Measurements from ENCODE around the gene RAD51B.
A peak's percentile ranks its signal among the peaks of the same experiment; 100 is the strongest.

The RAD51B gene

DNA sequence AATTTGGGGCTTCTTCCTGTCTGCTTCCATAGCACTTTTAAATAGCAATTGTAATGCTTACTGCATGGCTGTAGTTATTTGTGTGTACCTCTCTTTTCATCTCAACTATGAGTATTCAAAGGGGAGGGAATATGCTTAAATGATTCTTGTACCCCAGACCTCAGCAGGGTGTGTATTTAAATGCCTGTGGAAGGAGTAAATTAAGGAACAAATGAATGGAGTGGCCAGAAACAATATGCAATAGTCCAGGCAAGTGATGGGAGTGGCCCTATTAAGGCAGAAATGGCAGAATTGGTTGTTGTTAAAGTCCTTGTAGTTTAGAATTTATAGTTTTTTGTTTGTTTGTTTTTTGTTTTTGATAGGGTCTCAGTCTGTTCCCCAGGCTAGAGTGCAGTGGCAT, 1.5 kb downstream of the RAD51B start:
- H3K27ac ChIP-seq: peak overlapping the region in 2 of 21 experiments; percentile 4 to 85
- H3K4me3 ChIP-seq: no peak overlapping the region

DNA sequence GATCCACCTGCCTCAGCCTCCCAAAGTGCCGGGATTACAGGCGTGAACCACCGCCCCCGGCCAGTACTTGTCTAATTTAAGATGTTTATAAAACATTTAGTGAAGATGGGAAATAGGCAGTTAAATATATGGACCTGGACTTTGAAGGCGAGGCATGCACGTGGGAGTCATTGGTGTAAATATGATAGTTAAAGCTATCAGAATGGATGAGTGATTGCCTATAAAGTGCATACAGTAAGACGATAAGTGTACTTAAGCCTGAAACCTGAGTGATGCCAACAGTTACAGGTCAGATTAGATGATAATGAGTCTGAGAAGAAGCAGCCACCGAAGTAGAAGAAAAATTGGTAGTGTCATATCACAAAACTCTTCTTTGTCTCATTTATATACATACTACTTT, 11.5 kb downstream of the RAD51B start:
- no peak overlapping the region for H3K4me3 ChIP-seq
- H3K27ac ChIP-seq: no peak overlapping the region

DNA sequence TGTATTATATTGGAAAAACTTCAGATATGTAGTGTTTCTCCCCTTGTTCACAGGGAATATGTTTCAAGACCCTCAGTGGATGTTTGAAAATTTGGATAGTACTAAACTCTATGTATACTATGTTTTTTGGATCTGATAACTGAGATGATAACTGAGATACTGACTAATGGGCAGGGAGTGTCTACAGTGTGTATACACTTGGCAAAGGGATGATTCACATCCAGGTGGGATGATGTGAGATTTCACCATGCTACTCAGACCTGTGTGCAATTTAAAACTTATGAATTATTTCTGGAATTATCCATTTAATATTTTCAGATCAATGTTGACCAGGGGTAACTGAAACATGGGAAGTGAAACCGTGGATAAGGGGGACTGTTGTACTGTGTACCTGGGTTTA, 13.8 kb downstream of the RAD51B start:
- no peak overlapping the region for H3K4me3 ChIP-seq
- no peak overlapping the region for H3K27ac ChIP-seq

DNA sequence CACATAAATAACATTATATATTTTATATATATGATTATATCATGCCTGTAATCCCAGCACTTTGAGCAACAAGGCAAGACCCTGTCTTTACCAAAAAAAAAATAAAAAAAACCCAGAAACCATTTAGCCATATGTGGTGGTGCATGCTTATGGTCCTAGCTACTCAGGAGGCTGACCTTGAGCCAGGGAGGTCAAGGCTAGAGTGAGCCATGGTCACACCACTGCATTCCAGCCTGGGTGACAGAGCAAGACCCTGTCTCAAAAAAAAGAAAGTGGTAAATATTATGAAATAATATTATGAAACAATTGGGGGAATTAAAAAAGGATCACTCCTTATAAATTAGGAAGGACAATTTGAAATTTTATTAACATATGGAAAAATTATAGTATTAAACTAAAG, 16.0 kb downstream of the RAD51B start:
- H3K27ac ChIP-seq: no peak overlapping the region
- H3K4me3 ChIP-seq: no peak overlapping the region

DNA sequence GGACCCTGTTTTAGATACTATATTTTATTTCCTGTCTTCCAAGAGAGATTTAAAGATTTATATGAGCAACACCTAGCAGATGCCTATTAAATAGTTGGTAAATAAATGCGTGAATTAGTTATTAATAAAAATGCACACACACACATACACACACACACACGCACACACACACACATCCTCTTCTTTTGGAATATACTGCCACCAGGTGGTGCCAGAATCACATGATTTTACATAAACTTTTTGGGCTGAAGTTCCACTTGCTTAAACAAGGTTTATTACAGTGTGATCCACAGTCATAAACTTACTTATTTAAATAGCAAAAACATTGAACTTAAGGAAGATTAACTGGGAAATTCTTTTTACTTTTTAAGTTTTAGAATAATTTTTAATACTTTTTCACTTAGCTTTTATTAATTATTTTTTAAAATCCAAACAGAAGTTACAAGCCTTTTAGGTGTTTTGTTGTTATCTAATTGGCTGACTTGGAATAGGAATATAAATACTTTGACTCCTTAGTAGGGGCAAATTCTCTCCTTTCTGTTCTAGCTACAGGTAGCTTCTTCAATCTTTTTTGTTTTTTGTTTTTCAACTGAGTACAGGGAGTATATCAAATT, 17.5 kb downstream of the RAD51B start:
- Histone ChIP-seq H3K4me3 (no peak overlapping the region), H3K27ac (no peak overlapping the region)

DNA sequence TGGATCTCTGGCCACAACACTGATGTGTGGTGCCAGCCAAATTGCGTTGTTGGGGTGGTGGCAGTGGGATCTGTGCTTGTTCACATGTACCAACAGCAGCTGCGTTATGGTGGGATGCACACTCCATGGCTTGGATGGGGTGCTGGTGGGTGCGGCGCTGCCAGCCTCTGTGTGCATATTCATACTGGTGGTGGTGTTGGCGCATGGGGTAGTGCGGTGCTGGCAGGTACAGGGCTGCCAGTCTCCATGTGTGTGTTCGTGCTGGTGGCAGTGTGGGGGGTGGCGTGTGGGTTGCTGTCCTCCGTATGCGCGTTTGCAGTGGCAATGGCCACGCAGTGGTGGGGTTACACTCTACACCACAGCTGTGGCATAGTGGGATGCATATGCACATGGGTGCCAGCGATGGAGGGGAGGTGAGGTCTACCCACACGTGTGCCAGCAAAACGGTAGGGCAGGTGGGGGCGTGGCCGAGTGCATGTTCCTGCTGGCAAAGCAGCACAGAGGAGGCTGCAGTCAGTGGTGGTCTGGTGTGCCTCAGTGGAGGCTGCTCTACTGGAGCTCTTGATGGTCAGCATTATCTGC, 26.5 kb downstream of the RAD51B start:
- Histone ChIP-seq H3K4me3 (no peak overlapping the region), H3K27ac (no peak overlapping the region)

DNA sequence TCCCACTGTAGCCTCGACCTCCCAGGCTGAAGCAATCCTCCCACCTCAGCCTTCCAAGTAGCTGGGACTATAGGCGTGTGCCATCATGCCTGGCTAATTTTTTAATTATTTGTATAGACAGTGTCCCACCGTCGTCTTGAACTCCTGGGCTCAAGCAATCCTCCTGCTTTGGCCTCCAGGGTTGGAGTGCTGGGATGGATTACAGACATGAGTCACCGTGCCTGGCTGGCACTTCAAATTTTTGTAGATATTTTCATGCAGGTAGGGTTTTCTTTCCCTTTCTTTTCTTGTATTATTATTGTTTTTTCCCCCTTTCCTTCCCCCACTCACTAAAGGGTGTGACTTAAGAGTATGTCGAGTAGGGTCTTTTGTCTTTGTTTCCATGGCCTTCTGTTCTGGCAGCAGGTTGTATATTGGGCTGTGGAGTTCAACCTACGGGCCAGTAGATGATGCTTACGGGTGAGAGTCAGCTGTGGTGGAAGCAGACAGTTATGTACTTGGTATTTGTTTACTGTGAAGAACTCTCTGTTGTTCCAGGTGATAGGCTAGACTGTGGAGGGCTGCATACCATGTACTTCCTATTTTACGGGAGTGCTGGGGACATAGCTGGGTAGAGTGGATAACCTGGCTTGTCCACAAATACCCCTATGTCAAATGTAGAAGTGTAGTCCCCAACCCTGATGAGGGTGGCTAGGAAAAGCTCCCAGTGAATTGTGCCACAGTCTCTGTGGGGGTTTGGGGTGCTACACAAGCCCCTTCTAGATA, 30.7 kb downstream of the RAD51B start:
- no peak overlapping the region for H3K4me3 ChIP-seq
- H3K27ac ChIP-seq: no peak overlapping the region

DNA sequence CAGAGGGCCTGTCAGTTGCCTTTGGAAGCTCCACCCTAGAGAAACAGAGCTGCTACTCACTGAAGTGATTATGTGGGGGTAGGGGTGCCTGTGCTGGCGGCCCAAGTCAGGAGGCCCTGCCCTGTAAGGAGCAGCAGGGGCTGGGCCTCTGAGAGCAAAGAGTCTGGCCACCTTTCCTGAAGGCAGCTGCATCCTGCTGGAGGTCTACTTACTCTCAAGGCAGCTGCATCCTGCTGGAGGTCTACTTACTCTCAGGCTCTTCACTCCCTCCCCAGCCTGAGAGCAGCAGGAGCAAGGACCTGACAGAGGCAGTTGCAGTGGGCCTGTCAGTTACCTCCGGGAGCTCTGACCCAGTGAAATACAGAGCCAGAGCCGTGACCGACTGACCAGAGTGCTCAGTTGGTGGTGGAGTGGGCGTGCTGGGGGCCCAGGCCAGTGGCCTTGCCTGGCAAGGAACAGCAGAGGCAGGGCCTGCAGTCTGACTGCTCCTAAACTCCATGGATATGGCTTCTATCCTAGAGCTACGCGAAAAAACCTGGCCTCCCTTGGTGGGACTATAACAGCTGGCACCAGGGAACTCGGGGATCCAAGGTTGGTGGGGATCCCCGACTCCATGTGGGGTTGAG, 32.3 kb downstream of the RAD51B start:
- no peak overlapping the region for H3K4me3 ChIP-seq
- peak overlapping the region in 2 of 21 experiments; percentile 14 to 20 for H3K27ac ChIP-seq

DNA sequence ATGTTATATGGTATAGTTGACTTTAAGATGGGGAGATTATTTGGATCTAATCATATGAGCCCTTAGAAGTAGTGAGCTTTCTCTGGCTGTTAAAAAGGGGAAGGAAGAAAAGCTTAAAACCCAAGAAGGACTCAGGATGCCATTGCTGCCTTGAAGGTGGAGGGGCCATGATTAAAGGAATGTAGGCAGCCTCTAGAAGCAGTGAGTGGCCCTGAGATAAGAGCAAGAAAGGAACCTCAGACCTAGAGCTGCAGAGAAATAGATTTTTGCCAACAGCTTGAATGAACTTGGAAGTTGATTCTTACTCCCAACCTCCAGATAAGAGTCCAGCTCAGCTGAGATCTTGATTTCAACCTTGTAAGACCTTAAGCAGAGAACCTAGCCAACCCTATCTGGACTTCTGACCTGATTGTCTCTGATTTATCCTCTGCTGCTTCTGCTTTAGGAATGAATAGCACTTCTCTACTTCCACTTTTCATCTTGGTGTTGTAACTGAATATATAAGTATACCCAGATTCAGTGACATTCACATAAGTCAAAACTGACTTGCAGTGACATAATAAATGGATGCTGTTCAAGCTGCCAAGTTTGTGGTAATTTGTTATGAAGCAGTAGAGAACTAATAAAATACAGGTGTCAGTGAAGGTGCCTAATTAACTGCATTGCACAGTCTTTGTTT, 33.5 kb downstream of the RAD51B start:
- no peak overlapping the region for H3K4me3 ChIP-seq
- peak overlapping the region in 3 of 21 experiments; percentile 15 to 63 (median 28) for H3K27ac ChIP-seq

DNA sequence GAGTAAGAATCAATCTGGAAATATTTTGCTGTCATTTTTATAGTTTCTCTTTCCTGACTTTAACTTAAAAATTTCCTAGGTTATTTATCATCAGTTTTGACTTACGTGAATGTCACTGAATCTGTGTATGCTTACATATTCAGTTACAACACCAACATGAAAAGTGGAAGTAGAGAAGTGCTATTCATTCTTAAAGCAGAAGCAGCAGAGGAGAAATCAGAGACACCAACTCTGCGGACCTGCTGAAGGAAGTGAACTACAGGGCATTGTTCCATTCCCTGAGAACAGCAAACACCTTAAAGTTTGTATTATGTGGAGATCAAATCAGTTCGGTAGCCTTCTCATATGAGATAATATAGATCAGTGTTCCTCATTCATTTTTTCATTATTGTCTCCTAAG, 34.1 kb downstream of the RAD51B start:
- no peak overlapping the region for H3K4me3 ChIP-seq
- peak overlapping the region in 2 of 21 experiments; percentile 1 to 28 for H3K27ac ChIP-seq

DNA sequence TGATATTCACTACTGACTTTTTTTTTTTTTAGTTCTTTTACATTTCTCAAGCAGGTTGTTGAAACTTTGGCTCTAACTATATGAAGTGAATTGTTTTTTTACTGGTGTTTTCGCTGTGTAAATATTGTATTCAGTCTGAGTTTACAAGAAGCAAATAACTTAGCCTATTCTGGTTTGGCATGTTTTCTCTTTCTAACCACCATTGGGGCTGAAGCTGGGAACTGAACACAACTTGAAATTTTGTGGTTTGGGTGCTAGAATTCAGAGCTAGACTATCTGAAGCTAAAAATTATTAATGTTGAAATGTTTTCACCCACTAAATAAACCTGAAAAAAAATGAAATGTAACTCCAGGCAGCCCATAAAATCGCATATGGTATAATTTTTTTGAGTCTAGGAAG, 37.2 kb downstream of the RAD51B start:
- H3K4me3 ChIP-seq: no peak overlapping the region

DNA sequence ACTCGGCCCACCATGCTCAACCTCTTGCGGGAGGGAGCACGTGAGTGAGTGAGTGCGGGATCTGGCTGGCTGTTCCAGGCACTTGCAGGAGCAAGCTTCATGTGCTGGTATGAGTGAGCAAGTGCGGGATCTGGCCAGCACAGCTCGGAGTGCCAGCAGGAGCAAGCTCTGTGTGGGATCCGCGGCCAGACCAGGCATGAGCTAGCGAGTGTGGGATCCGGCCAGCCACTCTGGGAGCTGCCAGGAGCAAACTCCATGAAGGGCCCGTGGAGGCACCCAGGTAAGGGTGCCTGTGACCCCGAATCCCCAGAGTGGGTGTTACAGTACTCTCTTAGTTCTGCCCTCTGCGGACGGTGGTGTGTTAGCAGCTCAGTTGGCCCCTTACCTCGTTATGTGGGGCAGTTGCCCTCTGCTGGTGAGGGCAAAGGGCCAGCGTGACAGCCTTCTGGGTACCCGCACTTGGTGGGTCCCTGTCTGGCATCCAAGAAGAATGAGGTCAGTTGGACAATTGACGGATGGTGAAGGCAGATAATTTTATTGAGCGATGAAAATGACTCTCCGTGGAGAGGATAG, 38.3 kb downstream of the RAD51B start:
- Histone ChIP-seq H3K27ac (no peak overlapping the region), H3K4me3 (no peak overlapping the region)

More for the DNA sequence above, 37.2 kb downstream of the RAD51B start:
- no peak overlapping the region for H3K27ac ChIP-seq

DNA sequence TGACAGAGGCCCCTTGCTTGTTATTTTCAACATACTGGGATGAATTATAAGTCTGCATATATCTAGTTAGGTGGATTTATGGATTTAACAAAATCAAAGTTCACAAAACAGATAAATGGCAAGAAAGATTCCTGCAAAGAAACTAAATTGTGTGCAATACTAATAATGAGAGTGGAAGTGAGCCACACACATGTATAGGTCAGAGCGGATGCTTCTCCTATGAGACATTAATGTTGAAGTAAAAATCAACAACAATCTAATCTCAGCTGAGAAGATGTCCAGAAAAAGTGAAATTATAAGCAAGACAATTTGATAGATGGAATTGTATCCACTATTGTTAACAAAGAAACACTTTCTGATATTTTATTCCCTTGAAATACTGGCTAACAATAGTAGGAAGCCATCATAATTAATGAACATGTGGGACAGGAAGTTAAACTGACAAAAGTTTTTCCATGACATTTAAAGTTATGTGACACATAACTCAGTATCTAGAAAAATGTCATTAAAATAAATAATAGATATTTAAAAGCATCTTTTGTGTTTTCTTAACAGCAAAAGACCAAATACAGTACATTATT, 39.7 kb downstream of the RAD51B start:
- Histone ChIP-seq H3K4me3 (no peak overlapping the region), H3K27ac (no peak overlapping the region)

DNA sequence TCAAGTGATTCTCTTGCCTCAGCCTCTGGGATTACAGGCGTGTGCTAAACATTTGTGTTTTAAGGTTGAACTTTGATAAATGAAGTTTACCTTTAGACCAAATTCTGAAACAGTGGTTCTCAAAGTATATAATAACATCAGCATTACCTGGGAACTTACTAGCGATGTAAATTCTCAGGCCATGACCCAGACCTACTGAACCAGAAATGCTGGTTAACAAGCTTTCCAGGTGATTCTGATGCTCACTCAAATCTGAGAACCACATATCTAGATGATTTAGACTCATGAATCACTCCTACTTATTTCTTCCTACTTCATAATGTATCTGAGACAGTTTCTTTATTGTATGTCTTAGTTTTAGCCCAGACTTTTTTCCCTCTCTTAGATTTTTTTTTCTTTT, 43.6 kb downstream of the RAD51B start:
- H3K27ac ChIP-seq: no peak overlapping the region
- H3K4me3 ChIP-seq: no peak overlapping the region

DNA sequence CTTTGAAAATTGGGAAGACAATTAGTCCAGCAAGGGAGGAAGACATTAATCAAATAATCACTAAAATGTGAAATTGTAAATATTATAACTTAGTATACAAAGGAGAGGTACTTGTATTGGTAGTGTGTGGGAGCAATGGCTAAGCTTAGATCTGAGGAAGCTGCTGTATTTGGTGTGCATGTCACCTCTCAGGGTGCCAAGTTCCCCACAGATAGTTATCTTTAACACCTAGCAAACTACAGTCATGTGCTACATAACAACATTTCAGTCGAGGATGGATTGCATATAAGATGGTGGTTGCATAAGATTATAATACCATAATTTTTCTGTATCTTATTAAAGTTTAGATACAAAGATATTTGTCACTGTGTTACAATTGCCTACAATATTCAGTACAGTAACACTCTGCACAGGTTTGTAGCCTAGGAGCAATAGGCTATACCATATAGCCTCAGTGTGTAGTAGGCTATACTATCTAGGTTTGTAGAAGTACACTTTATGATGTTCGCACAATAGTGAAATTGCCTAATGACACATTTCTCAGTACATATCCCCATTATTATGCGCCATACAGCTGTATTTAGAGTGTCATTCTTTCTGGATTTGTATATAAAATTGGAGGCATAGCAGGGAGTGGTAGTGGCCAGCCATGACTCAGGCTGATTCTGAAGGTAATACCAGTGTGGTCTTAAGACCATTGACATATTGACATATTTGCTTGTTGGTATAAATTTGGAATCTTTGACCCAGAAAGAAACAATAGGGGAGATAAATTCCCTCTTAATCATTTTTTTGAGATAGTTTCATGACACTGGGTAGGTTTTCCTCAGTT, 55.8 kb downstream of the RAD51B start:
- H3K4me3 ChIP-seq: no peak overlapping the region
- H3K27ac ChIP-seq: no peak overlapping the region

DNA sequence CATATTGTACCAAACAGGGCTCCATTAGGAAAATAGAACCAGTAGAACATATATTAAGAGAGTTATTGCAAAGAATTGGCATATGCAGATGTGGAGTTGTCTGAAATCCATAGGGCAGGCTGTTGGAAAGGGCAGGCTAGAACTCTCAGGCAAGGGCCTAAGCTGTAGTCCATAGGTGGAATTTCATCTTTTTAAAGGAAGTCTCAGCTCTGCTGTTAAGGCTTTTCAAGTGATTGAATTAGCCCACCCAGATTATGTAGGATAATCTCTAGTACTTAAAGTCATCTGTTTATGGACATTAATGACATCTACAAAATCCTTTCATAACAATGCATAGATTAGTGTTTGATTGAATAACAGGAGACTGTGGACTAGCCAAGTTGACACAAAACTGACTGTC, 59.4 kb downstream of the RAD51B start:
- H3K4me3 ChIP-seq: no peak overlapping the region
- no peak overlapping the region for H3K27ac ChIP-seq

DNA sequence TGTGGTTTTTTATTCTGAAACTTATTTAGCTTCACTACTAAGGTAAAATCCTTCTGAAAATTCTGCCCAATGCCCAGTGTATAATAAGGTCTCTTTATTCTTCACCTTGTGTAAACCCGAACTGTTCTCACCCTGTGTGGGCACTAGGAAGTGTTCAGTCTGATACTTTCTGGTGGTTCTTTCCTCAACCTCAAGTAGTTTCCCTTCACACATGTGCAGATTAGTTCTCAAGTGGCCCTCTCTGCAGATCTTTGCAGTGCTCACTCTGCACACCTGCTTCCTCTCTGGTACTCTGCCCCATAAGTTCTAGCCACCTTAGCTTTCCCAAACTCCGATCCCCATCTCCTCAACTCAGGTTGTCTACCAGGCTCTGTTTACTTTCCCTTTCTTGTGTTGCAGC, 61.6 kb downstream of the RAD51B start:
- Histone ChIP-seq H3K27ac (no peak overlapping the region), H3K4me3 (no peak overlapping the region)

DNA sequence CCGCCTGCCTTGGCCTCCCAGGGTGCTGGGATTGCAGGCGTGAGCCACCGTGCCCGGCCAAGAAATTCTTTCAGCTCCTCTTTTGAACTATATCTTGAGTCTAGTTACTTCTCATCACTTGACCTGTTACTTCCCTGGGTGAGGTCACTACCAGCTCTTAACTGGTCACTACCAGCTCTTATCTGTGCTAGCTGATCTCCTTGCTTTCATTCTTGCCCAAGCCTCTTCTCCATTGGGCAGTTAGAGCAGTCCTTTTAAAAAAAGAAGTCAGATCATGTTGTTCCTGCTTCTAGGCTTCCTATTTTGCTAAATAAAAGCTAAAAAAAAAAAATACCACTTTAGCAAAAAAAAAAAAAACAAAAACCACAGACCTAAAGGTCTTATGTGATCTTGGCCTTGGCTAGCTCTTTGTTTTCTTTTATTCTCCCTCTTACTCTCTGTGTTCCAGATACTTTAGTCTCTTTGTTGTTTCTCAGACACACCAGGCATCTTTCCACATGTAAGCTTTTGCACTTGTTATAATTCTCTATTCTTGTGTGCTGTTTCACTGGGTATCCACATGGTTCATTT, 63.5 kb downstream of the RAD51B start:
- Histone ChIP-seq H3K27ac (no peak overlapping the region), H3K4me3 (no peak overlapping the region)

All from skin epidermis (tissue), 12 donors.